H7 (cell line): Measurements from ENCODE around the gene PIPOX. TPM values are rescaled to one million over a fixed set of nuclear protein-coding genes. Genes with fewer than 3 reads are reported as not detected.

Experiments used
- DNase-seq: peaks from one replicate; pipeline ENCODE4 v3.0.0; 2012
- H3K27me3 ChIP-seq: 2 replicates; pipeline ENCODE4 v1.6.0; 2011; ENCODE audit warnings: mild to moderate bottlenecking, low read length; ENCODE audit not compliant: control insufficient read depth, insufficient read depth
- H3K36me3 ChIP-seq: replicated peaks from 2 replicates; pipeline ENCODE4 v1.5.1; 2011; ENCODE audit warnings: low read length; ENCODE audit not compliant: control insufficient read depth, insufficient read depth
- H3K4me3 ChIP-seq: 2 replicates; pipeline ENCODE4 v1.5.1; 2011; ENCODE audit warnings: low read depth, mild to moderate bottlenecking, control low read depth, low read length, moderate library complexity; ENCODE audit not compliant: insufficient read depth
- total RNA-seq: library from RNA; depleted of rRNA; stranded (reverse); fragments of >200 nt; shearing (Covaris generic); gene quantifications from 2 replicates; pipeline ENCODE4 v1.2.3, GENCODE V29; 2014; rRNA removed

PIPOX gene
- total RNA-seq, 1 experiment from 2014 or later: 26.4 TPM

DNA sequence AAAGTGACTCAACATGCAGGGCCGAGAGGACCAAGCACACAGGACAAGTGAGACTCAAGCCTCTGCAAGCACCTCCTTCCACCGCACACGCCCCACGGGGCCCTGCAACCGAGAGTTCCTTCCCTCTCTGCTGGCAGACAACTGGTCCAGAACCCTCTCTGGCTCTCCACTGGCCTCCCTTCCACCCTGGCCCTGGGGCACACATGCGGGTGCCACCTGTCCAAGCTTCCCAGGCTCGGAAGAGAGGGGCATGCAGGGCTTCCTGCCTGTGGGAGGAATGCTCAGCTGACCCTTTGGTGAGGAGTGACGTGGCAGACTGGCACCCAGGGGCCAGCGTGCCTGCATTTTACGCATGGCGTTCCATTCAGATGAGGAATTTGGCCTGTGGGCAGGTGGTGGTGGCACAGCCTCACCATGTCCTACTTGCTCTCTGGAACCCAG is 59.8 kb downstream of the PIPOX start:
- no peaks in the 10 kb centered on the region for H3K27me3 ChIP-seq
- H3K4me3 ChIP-seq: no peak overlapping the region
- peaks cover 2% of the 10 kb centered on the region for H3K36me3 ChIP-seq
- no peak for DNase-seq

DNA sequence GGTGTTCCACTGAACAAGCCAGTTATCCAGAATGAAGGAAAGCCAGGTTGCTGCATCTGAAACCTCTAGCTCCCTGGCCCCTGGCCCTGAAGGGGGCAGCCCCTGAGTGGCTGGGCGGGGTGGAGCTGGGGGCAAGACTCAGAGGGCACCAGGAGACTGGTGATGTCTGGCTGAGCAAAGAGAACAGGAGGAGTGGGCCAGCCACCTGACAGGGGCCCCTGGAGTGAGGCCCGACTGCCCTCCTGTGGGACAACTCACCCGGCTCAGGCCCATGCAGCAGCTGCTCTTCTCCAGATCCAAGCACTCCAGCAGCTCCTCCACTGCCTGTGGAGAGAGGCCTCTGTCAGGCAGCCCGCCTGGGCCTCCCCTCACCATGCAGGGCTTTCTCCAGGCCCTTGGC is 60.4 kb downstream of the PIPOX start:
- Histone ChIP-seq H3K36me3 (peaks cover 1% of the 10 kb centered on the region), H3K27me3 (no peaks in the 10 kb centered on the region), H3K4me3 (no peak overlapping the region)
- DNase-seq: no peak

Other genes starting within 250 kb of the PIPOX start
- 32.4 and 46.7 TPM in 2 replicates for gene FAM222B, start 200.4 kb upstream of the PIPOX start, total RNA-seq
- 63.7 and 71.9 TPM in 2 replicates for gene ERAL1, start 188.1 kb upstream of the PIPOX start, total RNA-seq
- 76.9 and 84.7 TPM in 2 replicates for gene FLOT2, start 145.4 kb upstream of the PIPOX start, total RNA-seq
- 11.9 and 17.0 TPM in 2 replicates for gene DHRS13, start 140.1 kb upstream of the PIPOX start, total RNA-seq
- gene PHF12, start 91.6 kb upstream of the PIPOX start, total RNA-seq: 53.2 and 56.6 TPM in 2 replicates
- gene SEZ6, start 37.1 kb upstream of the PIPOX start, total RNA-seq: 0.37 and 0.83 TPM in 2 replicates
- gene MYO18A, start 137.3 kb downstream of the PIPOX start, total RNA-seq: 13.5 and 16.6 TPM in 2 replicates
- not detected in 2 replicates for gene CRYBA1, start 203.7 kb downstream of the PIPOX start, total RNA-seq